22Rv1 (cell line): ENCODE data around the gene MRO.

ENCODE experiments used
- H3K27ac ChIP-seq: fragments of 450-650 bp; 2 replicates; pipeline ENCODE4 v1.5.1; 2017
- ZFX ChIP-seq: fragments of 450-650 bp; IDR thresholded peaks from 2 replicates; pipeline ENCODE4 v1.6.1; 2017; ENCODE audit warnings: antibody characterized with exemption, borderline replicate concordance
- TF ChIP-seq, protein P1 (sequence below): fragments of 450-650 bp; IDR thresholded peaks from 2 replicates; pipeline ENCODE4 v1.5.1; 2017; ENCODE audit warnings: mild to moderate bottlenecking

MRO gene

GRCh38 chr18:50751490-50751889 lies 68.3 kb downstream of the MRO start:
- H3K27ac ChIP-seq: no peak overlapping the region
- TF ChIP-seq, protein P1, sequence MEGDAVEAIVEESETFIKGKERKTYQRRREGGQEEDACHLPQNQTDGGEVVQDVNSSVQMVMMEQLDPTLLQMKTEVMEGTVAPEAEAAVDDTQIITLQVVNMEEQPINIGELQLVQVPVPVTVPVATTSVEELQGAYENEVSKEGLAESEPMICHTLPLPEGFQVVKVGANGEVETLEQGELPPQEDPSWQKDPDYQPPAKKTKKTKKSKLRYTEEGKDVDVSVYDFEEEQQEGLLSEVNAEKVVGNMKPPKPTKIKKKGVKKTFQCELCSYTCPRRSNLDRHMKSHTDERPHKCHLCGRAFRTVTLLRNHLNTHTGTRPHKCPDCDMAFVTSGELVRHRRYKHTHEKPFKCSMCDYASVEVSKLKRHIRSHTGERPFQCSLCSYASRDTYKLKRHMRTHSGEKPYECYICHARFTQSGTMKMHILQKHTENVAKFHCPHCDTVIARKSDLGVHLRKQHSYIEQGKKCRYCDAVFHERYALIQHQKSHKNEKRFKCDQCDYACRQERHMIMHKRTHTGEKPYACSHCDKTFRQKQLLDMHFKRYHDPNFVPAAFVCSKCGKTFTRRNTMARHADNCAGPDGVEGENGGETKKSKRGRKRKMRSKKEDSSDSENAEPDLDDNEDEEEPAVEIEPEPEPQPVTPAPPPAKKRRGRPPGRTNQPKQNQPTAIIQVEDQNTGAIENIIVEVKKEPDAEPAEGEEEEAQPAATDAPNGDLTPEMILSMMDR: no peak
- no peak for TF ChIP-seq ZFX

- no peak overlapping the region for H3K27ac ChIP-seq
Measured at GRCh38 chr18:50750546-50750945, 69.3 kb downstream of the MRO start.

DNA sequence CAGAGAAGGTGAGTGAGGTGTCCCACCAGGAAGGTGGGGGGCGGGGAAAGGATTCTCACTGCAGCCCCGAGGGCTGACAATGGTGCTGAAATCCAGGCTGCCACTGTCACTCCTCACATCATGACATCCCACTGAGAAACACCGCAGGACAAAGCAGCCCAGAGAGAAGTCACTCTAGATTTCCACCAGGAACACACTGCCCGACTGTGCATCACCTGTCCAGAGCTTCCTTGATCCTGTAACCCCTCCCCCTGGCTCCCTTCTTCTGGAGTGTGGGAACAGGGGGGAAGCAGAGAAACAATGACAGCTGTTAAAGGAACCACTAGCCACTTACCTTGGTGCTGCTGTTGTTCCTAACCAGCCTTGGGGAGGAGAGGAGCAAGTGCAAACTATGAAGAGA lies 69.9 kb downstream of the MRO start:
- H3K27ac ChIP-seq: no peak overlapping the region
- no peak for TF ChIP-seq ZFX
- TF ChIP-seq, protein P1: no peak

More at GRCh38 chr18:50750546-50750945, 69.3 kb downstream of the MRO start:
- TF ChIP-seq, protein P1: no peak
- TF ChIP-seq ZFX: no peak

- H3K27ac ChIP-seq: no peak overlapping the region
- TF ChIP-seq ZFX: no peak
- TF ChIP-seq, protein P1: no peak
Measured at GRCh38 chr18:50749421-50749820, 70.4 kb downstream of the MRO start.

DNA sequence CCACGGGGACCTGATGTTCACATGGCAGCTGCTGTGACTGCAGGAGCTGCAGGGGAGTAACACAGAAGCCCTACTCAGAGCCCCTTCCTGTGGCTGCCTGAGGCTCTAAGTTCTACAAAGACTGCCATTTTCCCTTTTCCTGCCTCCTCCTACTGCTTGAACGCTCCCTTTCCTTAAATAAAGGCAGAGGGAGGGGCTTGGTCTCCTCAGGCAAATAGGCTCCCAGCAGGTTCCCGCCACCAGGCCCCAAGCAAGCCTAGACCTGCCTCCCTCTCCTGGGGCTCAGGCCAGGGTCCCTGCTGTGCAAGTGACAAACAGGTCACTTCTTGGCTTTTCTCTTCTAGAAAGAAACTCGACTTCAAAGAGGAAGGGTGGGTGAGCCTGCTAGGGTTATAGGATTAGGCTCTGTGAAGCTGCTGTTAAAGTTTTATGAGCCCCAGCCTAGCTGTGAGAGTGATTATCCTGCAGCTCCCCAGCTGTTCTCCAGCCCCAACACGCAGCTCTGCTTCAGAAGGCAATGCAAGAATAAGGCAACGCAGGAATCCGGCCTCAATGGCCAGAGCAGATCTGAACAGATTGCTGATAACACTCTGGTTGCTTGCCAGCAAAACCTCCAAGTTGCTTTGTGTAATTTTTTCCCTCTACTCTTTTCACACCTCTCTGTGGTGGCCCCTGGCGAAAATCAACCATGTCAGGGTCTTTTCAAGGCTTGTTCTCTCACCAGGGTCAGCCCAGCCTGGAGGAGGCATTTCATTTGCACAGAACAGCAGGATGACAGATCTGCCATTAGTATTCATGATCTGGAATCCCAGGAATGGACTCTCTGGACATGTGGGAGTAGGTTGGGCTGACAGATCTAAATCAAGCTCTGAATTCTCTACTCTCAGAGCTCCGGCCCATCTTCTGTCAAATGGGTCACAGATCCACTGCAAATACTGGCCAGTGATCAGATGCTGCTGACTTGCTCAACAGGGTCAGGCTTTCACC lies 71.3 kb downstream of the MRO start:
- H3K27ac ChIP-seq: no peak overlapping the region
- TF ChIP-seq, protein P1: no peak
- TF ChIP-seq ZFX: no peak

GRCh38 chr18:50747849-50748242 lies 72.0 kb downstream of the MRO start:
- no peak overlapping the region for H3K27ac ChIP-seq

GRCh38 chr18:50745945-50746344 lies 73.9 kb downstream of the MRO start:
- H3K27ac ChIP-seq: no peak overlapping the region
- TF ChIP-seq, protein P1: no peak
- no peak for TF ChIP-seq ZFX

More at GRCh38 chr18:50747849-50748242, 72.0 kb downstream of the MRO start:
- TF ChIP-seq, protein P1: no peak
- TF ChIP-seq ZFX: no peak
